Astrocyte (in vitro differentiated cells and primary cell): Measurements from ENCODE around the gene SPSB1. TPM values are rescaled to one million over a fixed set of nuclear protein-coding genes. Genes with fewer than 3 reads are reported as not detected.

Source experiments
- DNase-seq: peaks from one replicate; pipeline ENCODE4 v3.0.0-alpha.2; 2010; ENCODE audit warnings: low read depth
- FAIRE-seq: peaks from 2 replicates; lab custom pipeline; 2011; peaks lifted over from hg19 to GRCh38; lab: Jason Lieb, UNC
- H2AFZ ChIP-seq: 2 replicates; pipeline ENCODE4 v1.6.0; 2012; ENCODE audit warnings: low read depth, low read length, inconsistent platforms
- H3K27ac ChIP-seq: 2 replicates; pipeline ENCODE4 v1.5.1; 2011; ENCODE audit warnings: low read depth, low read length, inconsistent platforms
- H3K27me3 ChIP-seq: 2 replicates; pipeline ENCODE4 v1.6.0; 2011; ENCODE audit warnings: low read length, inconsistent platforms; ENCODE audit not compliant: insufficient read depth
- H3K36me3 ChIP-seq: 2 replicates; pipeline ENCODE4 v1.5.1; 2011; ENCODE audit warnings: low read length, inconsistent platforms; ENCODE audit not compliant: insufficient read depth
- H3K4me1 ChIP-seq: 2 replicates; pipeline ENCODE4 v1.5.1; 2011; ENCODE audit warnings: low read length, inconsistent platforms; ENCODE audit not compliant: insufficient read depth
- H3K4me2 ChIP-seq: 2 replicates; pipeline ENCODE4 v1.6.0; 2012; ENCODE audit warnings: low read length, inconsistent platforms
- H3K4me3 ChIP-seq: 2 replicates; pipeline ENCODE4 v1.5.1; 2011; ENCODE audit warnings: low read depth, mild to moderate bottlenecking, low read length, inconsistent platforms; ENCODE audit not compliant: insufficient read depth
- H3K79me2 ChIP-seq: 2 replicates; pipeline ENCODE4 v1.6.0; 2012; ENCODE audit warnings: mild to moderate bottlenecking, low read length, inconsistent platforms; ENCODE audit not compliant: insufficient read depth
- H3K9ac ChIP-seq: 2 replicates; pipeline ENCODE4 v1.6.0; 2012; ENCODE audit warnings: mild to moderate bottlenecking, low read length, inconsistent platforms
- H3K9me3 ChIP-seq: 2 replicates; pipeline ENCODE4 v1.5.1; 2012; ENCODE audit warnings: low read depth, mild to moderate bottlenecking, low read length, inconsistent platforms; ENCODE audit not compliant: insufficient read depth
- H4K20me1 ChIP-seq: 2 replicates; pipeline ENCODE4 v1.6.0; 2012; ENCODE audit warnings: low read length, inconsistent platforms; ENCODE audit not compliant: insufficient read depth
- H3K27ac Mint-ChIP-seq: one replicate; pipeline ENCODE4 v1.8.0; 2021; ENCODE audit warnings: mild to moderate bottlenecking, mixed read lengths; ENCODE audit not compliant: unreplicated experiment
- H3K27me3 Mint-ChIP-seq: one replicate; pipeline ENCODE4 v1.8.0; 2021; ENCODE audit warnings: low read depth, mixed read lengths; ENCODE audit not compliant: unreplicated experiment
- H3K36me3 Mint-ChIP-seq: one replicate; pipeline ENCODE4 v1.8.0; 2021; ENCODE audit warnings: low read depth, mixed read lengths; ENCODE audit not compliant: unreplicated experiment
- H3K4me1 Mint-ChIP-seq: one replicate; pipeline ENCODE4 v1.8.0; 2021; ENCODE audit warnings: low read depth, mixed read lengths; ENCODE audit not compliant: unreplicated experiment
- H3K4me3 Mint-ChIP-seq: one replicate; pipeline ENCODE4 v1.8.0; 2021; ENCODE audit warnings: mild to moderate bottlenecking, moderate library complexity, mixed read lengths; ENCODE audit not compliant: unreplicated experiment
- H3K9me3 Mint-ChIP-seq: one replicate; pipeline ENCODE4 v1.8.0; 2021; ENCODE audit warnings: mild to moderate bottlenecking, mixed read lengths; ENCODE audit not compliant: unreplicated experiment
- EZH2 ChIP-seq: IDR thresholded peaks from 2 replicates; pipeline ENCODE4 v1.6.1; 2012; ENCODE audit warnings: mild to moderate bottlenecking, low read length, inconsistent platforms; ENCODE audit not compliant: insufficient read depth
- total RNA-seq: library from RNA; stranded (reverse); gene quantifications from 2 replicates; pipeline ENCODE4 v1.2.1, GENCODE V29; 2021
- TF ChIP-seq, protein P1 (sequence below): IDR thresholded peaks from 2 replicates; pipeline ENCODE4 v1.5.1; 2011; ENCODE audit warnings: low read depth, mild to moderate bottlenecking, inconsistent platforms, low read length, moderate library complexity; ENCODE audit not compliant: insufficient read depth

SPSB1 gene
- total RNA-seq, 1 donor from 2014 or later = 53.5 TPM

DNA sequence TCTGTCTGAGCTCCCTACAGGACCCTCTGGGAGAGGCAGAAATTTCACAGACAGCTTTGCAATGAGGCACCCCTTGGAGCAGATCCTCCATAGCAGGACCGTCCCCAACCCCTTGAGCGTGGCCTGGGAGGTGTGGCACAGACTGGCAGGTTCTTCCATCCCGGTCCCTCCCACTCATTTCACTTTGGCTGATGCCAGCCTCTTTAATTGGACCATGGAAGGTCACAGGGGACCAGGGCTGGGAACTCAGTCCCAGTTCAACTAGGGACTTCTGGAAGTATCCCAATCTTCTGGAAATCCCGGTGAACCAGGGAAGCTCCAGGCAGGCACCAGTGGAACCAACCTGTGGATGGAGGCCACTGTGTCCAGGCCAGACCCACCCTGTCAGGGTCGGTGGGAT lies 83.7 kb downstream of the SPSB1 start:
- H3K36me3 ChIP-seq = no peaks in the 10 kb centered on the region
- H3K9ac ChIP-seq = peak overlapping the region; percentile 39
- Mint-ChIP-seq H3K27ac (peak overlapping the region; percentile 77), H3K36me3 (peaks cover 8% of the 10 kb centered on the region), H3K4me1 (peaks cover 30% of the 10 kb centered on the region), H3K27me3 (peaks cover 3% of the 10 kb centered on the region), H3K4me3 (no peak overlapping the region), H3K9me3 (no peaks in the 10 kb centered on the region)
- peak overlapping the region; percentile 70 for H3K4me2 ChIP-seq
- peak overlapping the region; percentile 46 for H3K27ac ChIP-seq
- H4K20me1 ChIP-seq = no peaks in the 10 kb centered on the region
- no peak for DNase-seq
- no peaks in the 10 kb centered on the region for H3K9me3 ChIP-seq
- FAIRE-seq = no peak
- no peak overlapping the region for H2AFZ ChIP-seq
- peaks cover 23% of the 10 kb centered on the region for H3K4me1 ChIP-seq
- H3K79me2 ChIP-seq = no peaks in the 10 kb centered on the region
- no peak overlapping the region for H3K4me3 ChIP-seq
- TF ChIP-seq, protein P1, sequence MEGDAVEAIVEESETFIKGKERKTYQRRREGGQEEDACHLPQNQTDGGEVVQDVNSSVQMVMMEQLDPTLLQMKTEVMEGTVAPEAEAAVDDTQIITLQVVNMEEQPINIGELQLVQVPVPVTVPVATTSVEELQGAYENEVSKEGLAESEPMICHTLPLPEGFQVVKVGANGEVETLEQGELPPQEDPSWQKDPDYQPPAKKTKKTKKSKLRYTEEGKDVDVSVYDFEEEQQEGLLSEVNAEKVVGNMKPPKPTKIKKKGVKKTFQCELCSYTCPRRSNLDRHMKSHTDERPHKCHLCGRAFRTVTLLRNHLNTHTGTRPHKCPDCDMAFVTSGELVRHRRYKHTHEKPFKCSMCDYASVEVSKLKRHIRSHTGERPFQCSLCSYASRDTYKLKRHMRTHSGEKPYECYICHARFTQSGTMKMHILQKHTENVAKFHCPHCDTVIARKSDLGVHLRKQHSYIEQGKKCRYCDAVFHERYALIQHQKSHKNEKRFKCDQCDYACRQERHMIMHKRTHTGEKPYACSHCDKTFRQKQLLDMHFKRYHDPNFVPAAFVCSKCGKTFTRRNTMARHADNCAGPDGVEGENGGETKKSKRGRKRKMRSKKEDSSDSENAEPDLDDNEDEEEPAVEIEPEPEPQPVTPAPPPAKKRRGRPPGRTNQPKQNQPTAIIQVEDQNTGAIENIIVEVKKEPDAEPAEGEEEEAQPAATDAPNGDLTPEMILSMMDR = no peak
- no peak for TF ChIP-seq EZH2
- H3K27me3 ChIP-seq = no peaks in the 10 kb centered on the region

GRCh38 chr1:9376886-9377333 lies 84.2 kb downstream of the SPSB1 start:
- DNase-seq (peak; percentile 78), FAIRE-seq (no peak)
- no peaks in the 10 kb centered on the region for H3K79me2 ChIP-seq
- Mint-ChIP-seq H3K27ac (peak overlapping the region; percentile 77), H3K27me3 (peaks cover 3% of the 10 kb centered on the region), H3K4me1 (peaks cover 28% of the 10 kb centered on the region), H3K4me3 (no peak overlapping the region), H3K9me3 (no peaks in the 10 kb centered on the region), H3K36me3 (peaks cover 6% of the 10 kb centered on the region)
- peak overlapping the region; percentile 46 for H3K27ac ChIP-seq
- no peaks in the 10 kb centered on the region for H3K27me3 ChIP-seq
- H3K4me2 ChIP-seq = peak overlapping the region; percentile 70
- no peaks in the 10 kb centered on the region for H4K20me1 ChIP-seq
- H3K36me3 ChIP-seq = no peaks in the 10 kb centered on the region
- no peak overlapping the region for H3K4me3 ChIP-seq
- H3K9me3 ChIP-seq = no peaks in the 10 kb centered on the region
- TF ChIP-seq EZH2 = no peak
- TF ChIP-seq, protein P1 = no peak
- H3K4me1 ChIP-seq = peaks cover 19% of the 10 kb centered on the region
- H3K9ac ChIP-seq = no peak overlapping the region
- H2AFZ ChIP-seq = no peak overlapping the region

- Mint-ChIP-seq H3K9me3 (no peaks in the 10 kb centered on the region), H3K36me3 (peaks cover 2% of the 10 kb centered on the region)
- TF ChIP-seq, protein P1 = no peak
- no peak for TF ChIP-seq EZH2
These were observed 86.1 kb downstream of the SPSB1 start for GRCh38 chr1:9378801-9379200.

More at GRCh38 chr1:9378801-9379200, 86.1 kb downstream of the SPSB1 start:
- Mint-ChIP-seq H3K4me3 (no peak overlapping the region), H3K4me1 (peaks cover 25% of the 10 kb centered on the region), H3K27me3 (peaks cover 3% of the 10 kb centered on the region), H3K27ac (no peak overlapping the region)
- Histone ChIP-seq H3K36me3 (no peaks in the 10 kb centered on the region), H3K4me3 (no peak overlapping the region), H3K27me3 (no peaks in the 10 kb centered on the region), H3K9me3 (no peaks in the 10 kb centered on the region), H4K20me1 (no peaks in the 10 kb centered on the region), H3K4me1 (peaks cover 16% of the 10 kb centered on the region), H3K27ac (no peak overlapping the region), H3K79me2 (no peaks in the 10 kb centered on the region), H3K9ac (no peak overlapping the region), H2AFZ (no peak overlapping the region), H3K4me2 (no peak overlapping the region)
- FAIRE-seq (no peak), DNase-seq (no peak)
